BJ (cell line): ENCODE data around the gene DDO. TPM values are rescaled to one million over a fixed set of nuclear protein-coding genes. Genes with fewer than 3 reads are reported as not detected.

Source experiments
- CTCF ChIA-PET: fragments of 350-600 bp; formaldehyde crosslinking; extraction: SDS; loops from one replicate; lab custom pipeline; 2021; ENCODE audit warnings: antibody characterized with exemption, inconsistent platforms; lab: Yijun Ruan, JAX
- POLR2A ChIA-PET: fragments of 300-600 bp; sonication (Branson Sonifier 250); formaldehyde crosslinking; extraction: SDS; loops from one replicate; lab custom pipeline; 2021; ENCODE audit warnings: antibody characterized with exemption; lab: Charles Lee
- DNase-seq: peaks from one replicate; pipeline ENCODE4 v3.0.0-alpha.2; 2011; ENCODE audit warnings: low read depth
- H3K27me3 ChIP-seq: 2 replicates; pipeline ENCODE4 v1.6.0; 2011; ENCODE audit warnings: low read length; ENCODE audit not compliant: control insufficient read depth, insufficient read depth
- H3K36me3 ChIP-seq: 2 replicates; pipeline ENCODE4 v1.5.1; 2011; ENCODE audit warnings: low read length; ENCODE audit not compliant: control insufficient read depth, insufficient read depth
- H3K4me3 ChIP-seq: 2 replicates; pipeline ENCODE4 v1.5.1; 2011; ENCODE audit warnings: low read depth, mild to moderate bottlenecking, control low read depth, low read length
- CTCF ChIP-seq: IDR thresholded peaks from 2 replicates; pipeline ENCODE4 v1.5.1; 2011; ENCODE audit warnings: low read depth, mild to moderate bottlenecking, control low read depth, inconsistent platforms, low read length, moderate library complexity; ENCODE audit not compliant: insufficient read depth
- polyA plus RNA-seq: library from polyadenylated mRNA; depleted of rRNA; stranded (reverse); fragments of >200 nt; gene quantifications from 2 replicates; pipeline ENCODE4 v1.2.3, GENCODE V29; 2011

The DDO gene
- polyA plus RNA-seq, 1 experiment = 0.16 TPM

GRCh38 chr6:110385458-110385863 is 29.9 kb downstream of the DDO start:
- no peak for DNase-seq
- no peaks in the 10 kb centered on the region; the same call in 1 of the 2 replicates for H3K27me3 ChIP-seq
- CTCF ChIA-PET = interaction anchor here (1.2 to 1.8 kb wide), 3 partner anchors 9 to 346 kb away, joined by 3 to 5 read pairs (median 4); no protein-coding TSS in a partner anchor
- H3K4me3 ChIP-seq = no peak overlapping the region
- POLR2A ChIA-PET = no interaction called here
- no peak for TF ChIP-seq CTCF
- no peaks in the 10 kb centered on the region for H3K36me3 ChIP-seq

- Histone ChIP-seq H3K27me3 (peaks cover 2% of the 10 kb centered on the region; the same call in 1 of the 2 replicates), H3K36me3 (no peaks in the 10 kb centered on the region), H3K4me3 (no peak overlapping the region)
- DNase-seq = no peak
- ChIA-PET POLR2A (no interaction called here), CTCF (no interaction called here)
- TF ChIP-seq CTCF = no peak
Observed at GRCh38 chr6:110378552-110378951, 36.8 kb downstream of the DDO start.

GRCh38 chr6:110369066-110369465 is 46.3 kb downstream of the DDO start:
- no peak for DNase-seq
- Histone ChIP-seq H3K4me3 (no peak overlapping the region), H3K36me3 (no peaks in the 10 kb centered on the region), H3K27me3 (peaks cover 15% of the 10 kb centered on the region)
- no peak for TF ChIP-seq CTCF
- CTCF ChIA-PET = interaction anchor here (1.4 kb wide), 1 partner anchor 41 kb away, joined by 3 read pairs; no protein-coding TSS in a partner anchor
- POLR2A ChIA-PET = no interaction called here

GRCh38 chr6:110368284-110368683 is 47.1 kb downstream of the DDO start:
- TF ChIP-seq CTCF = no peak
- no peak overlapping the region for H3K4me3 ChIP-seq
- POLR2A ChIA-PET = no interaction called here
- DNase-seq = no peak
- H3K36me3 ChIP-seq = no peaks in the 10 kb centered on the region
- H3K27me3 ChIP-seq = peaks cover 18% of the 10 kb centered on the region
- CTCF ChIA-PET = interaction anchor here (1.4 kb wide), 1 partner anchor 40 kb away, joined by 3 read pairs; no protein-coding TSS in a partner anchor

GRCh38 chr6:110367825-110368224 is 47.5 kb downstream of the DDO start:
- CTCF ChIA-PET = interaction anchor here (1.4 kb wide), 1 partner anchor 39 kb away, joined by 3 read pairs; no protein-coding TSS in a partner anchor
- H3K27me3 ChIP-seq = peaks cover 18% of the 10 kb centered on the region
- DNase-seq = no peak

More at GRCh38 chr6:110367825-110368224, 47.5 kb downstream of the DDO start:
- POLR2A ChIA-PET = no interaction called here
- no peaks in the 10 kb centered on the region for H3K36me3 ChIP-seq
- TF ChIP-seq CTCF = no peak
- H3K4me3 ChIP-seq = no peak overlapping the region
